ENCODE data around the gene TNFRSF1B. TPM values are rescaled to one million over a fixed set of nuclear protein-coding genes. Genes with fewer than 3 reads are reported as not detected.
A peak's percentile ranks its signal among the peaks of the same experiment; 100 is the strongest.

Gene TNFRSF1B
- total RNA-seq, 4 donors from 2014 or later = 4.4 to 20.4 (median 9.0) TPM

DNA sequence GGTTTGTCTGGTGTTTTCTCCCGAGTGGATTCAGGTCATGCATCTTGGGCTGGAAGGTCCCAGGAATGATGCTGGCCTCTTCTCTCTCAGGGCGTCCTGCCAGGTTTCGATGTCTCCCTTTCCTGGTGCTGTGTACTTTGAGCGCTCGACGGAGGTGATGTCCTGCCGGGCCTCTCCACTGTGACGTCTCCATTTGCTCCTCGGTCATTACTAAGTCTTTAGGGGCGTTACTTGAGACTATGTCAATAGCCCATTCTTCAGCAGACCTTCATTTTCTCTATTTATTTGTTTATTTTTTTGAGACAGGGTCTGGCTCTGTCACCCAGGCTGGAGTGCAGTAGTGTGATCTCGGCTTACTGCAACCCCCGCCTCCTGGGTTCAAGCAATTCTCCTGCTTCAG, 37.2 kb upstream of the TNFRSF1B start:
- Histone ChIP-seq H3K27me3 (no peaks in the 10 kb centered on the region), H3K4me1 (peaks cover 34 to 44% of the 10 kb centered on the region in 2 donors), H3K4me3 (replicated peaks in 1 of 3) (no peak overlapping the region), H3K36me3 (no peaks in the 10 kb centered on the region), H3K27ac (no peak overlapping the region), H3K9me3 (no peaks in the 10 kb centered on the region)
- 82 to 86% methylated on average over 12 of the region's 12 CpGs for WGBS, 2 donors
- intact Hi-C loops (cut with DNase I) = loop anchor here (10.0 kb wide), 1 partner anchor 535 kb away; no protein-coding TSS in a partner anchor
- no peak for DNase-seq
- TF ChIP-seq POLR2A (IDR thresholded peaks at IDR 0.05) = no peak
- TF ChIP-seq, protein P1, sequence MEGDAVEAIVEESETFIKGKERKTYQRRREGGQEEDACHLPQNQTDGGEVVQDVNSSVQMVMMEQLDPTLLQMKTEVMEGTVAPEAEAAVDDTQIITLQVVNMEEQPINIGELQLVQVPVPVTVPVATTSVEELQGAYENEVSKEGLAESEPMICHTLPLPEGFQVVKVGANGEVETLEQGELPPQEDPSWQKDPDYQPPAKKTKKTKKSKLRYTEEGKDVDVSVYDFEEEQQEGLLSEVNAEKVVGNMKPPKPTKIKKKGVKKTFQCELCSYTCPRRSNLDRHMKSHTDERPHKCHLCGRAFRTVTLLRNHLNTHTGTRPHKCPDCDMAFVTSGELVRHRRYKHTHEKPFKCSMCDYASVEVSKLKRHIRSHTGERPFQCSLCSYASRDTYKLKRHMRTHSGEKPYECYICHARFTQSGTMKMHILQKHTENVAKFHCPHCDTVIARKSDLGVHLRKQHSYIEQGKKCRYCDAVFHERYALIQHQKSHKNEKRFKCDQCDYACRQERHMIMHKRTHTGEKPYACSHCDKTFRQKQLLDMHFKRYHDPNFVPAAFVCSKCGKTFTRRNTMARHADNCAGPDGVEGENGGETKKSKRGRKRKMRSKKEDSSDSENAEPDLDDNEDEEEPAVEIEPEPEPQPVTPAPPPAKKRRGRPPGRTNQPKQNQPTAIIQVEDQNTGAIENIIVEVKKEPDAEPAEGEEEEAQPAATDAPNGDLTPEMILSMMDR (IDR thresholded peaks at IDR 0.05) = no peak

DNA sequence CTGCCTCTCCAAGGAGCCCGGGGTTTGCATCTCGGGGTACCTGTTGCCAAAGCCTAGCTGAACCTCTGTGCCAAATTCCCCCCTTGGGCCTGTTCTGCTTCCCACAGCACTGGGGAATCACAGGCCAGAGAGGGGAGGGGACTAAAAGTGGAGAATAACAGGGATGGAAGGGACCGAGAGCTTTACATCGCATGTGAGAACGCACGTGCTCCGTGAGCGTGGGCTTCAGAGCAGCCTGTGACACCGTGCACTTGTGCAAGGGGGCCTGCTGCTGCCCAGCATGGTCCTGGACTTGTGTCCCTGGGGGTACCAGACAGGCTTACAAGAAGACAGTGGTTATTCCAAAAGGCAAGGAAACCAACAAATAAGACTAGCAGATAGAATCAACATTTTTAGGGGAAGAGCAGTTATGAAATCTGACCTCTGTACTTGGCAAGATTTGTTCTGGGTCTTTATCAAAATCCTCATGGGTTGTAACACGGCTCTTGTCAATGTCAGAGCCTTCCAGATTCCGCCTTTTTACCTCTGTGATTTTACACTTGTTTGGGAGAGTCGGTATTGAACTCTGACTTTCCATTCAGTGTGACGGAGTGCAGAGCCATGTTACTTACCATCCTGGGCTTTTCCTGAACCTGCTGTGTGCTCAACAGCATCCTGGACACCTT, 36.2 kb upstream of the TNFRSF1B start:
- Histone ChIP-seq H3K36me3 (no peaks in the 10 kb centered on the region), H3K4me1 (peaks cover 32 to 44% of the 10 kb centered on the region in 2 donors), H3K9me3 (no peaks in the 10 kb centered on the region), H3K4me3 (replicated peaks in 1 of 3) (no peak overlapping the region), H3K27me3 (no peaks in the 10 kb centered on the region), H3K27ac (no peak overlapping the region)
- intact Hi-C loops (cut with DNase I) = no loop called here
- no peak for TF ChIP-seq POLR2A (IDR thresholded peaks at IDR 0.05)
- TF ChIP-seq, protein P1 (IDR thresholded peaks at IDR 0.05) = no peak
- 79 to 82% methylated on average over 13 of the region's 13 CpGs for WGBS, 2 donors
- DNase-seq = no peak

DNA sequence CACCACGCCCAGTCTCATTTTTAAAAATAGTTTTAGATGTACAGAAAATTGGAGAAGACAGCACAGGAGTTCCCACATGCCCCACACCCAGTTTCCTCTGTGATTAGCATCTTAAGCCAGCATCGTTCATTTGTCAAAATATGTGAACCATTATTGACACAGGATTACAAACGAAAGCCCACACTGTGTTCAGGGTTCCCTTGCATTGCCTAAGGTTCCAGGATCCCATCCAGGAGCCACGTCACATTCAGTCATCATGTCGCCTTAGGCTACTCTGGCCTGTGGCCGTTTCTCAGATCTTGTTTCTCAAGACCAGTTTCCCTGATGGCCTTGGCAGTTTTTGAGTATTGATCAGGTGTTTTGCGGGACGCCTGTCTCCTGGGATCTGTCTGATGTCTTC, 34.7 kb upstream of the TNFRSF1B start:
- Histone ChIP-seq H3K36me3 (no peaks in the 10 kb centered on the region), H3K4me3 (replicated peaks in 1 of 3) (no peak overlapping the region), H3K9me3 (no peaks in the 10 kb centered on the region), H3K27me3 (no peaks in the 10 kb centered on the region), H3K4me1 (peaks cover 32 to 49% of the 10 kb centered on the region in 2 donors), H3K27ac (peak overlapping the region in 1 of 3 donors; percentile 80)
- TF ChIP-seq, protein P1 (IDR thresholded peaks at IDR 0.05) = no peak
- no peak for TF ChIP-seq POLR2A (IDR thresholded peaks at IDR 0.05)
- 86 to 89% methylated on average over 8 of the region's 8 CpGs for WGBS, 2 donors
- intact Hi-C loops (cut with DNase I) = no loop called here
- DNase-seq = no peak

DNA sequence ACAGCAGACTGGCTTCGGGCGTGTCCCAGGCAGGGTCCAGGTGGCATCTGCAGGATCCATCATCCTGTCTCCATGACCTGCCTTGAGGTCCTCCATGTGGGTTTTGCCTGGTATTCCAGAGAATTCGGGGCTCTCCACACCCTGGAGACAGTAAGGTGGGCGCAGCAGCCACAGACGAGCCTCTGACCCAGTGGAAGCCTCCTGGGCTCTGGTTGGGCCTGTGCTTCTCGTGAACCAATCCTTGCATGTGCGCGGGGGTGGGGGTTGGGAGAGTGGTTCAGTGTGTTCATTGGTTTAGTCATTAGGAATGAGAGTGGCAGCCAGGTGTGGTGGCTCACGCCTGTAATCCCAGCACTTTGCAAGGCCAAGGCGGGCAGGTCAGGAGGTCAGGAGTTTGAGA, 32.1 kb upstream of the TNFRSF1B start:
- no peak for TF ChIP-seq POLR2A (IDR thresholded peaks at IDR 0.05)
- TF ChIP-seq, protein P1 (IDR thresholded peaks at IDR 0.05) = no peak
- H3K27ac ChIP-seq = peak overlapping the region in 2 of 3 donors; percentile 75 to 80

DNA sequence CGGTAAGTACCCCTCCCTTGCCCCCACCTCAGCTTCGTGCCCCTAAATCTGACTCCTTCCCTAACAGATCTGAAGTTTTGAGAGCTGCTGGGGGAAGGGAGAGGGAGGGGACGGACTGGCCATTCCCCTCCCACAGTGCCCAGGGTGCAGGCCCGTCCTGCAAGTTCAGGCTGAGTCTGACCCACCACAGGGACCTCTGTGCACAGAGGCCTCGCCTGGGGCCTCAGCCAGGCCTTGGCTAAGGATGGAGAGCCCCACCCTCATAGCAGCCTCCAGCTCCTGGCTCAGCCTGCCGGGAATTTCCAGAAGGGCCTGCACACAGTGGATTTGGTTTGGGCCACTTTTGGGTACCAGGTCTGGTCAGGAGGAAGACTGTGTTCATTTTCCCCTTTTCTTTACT, 31.2 kb upstream of the TNFRSF1B start:
- WGBS, 2 donors = 54 to 55% methylated on average over 6 of the region's 6 CpGs
- Histone ChIP-seq H3K27me3 (no peaks in the 10 kb centered on the region), H3K36me3 (no peaks in the 10 kb centered on the region), H3K9me3 (no peaks in the 10 kb centered on the region), H3K4me3 (replicated peaks in 1 of 3) (no peak overlapping the region), H3K4me1 (peaks cover 30 to 77% of the 10 kb centered on the region in 2 donors), H3K27ac (peak overlapping the region in 2 of 3 donors; percentile 60 to 69)
- no peak for TF ChIP-seq POLR2A (IDR thresholded peaks at IDR 0.05)
- TF ChIP-seq, protein P1 (IDR thresholded peaks at IDR 0.05) = no peak
- peak in 1 of 2 donors; percentile 37 for DNase-seq
- intact Hi-C loops (cut with DNase I) = no loop called here

More for the DNA sequence above, 32.1 kb upstream of the TNFRSF1B start:
- Histone ChIP-seq H3K4me1 (peaks cover 30 to 69% of the 10 kb centered on the region in 2 donors), H3K9me3 (no peaks in the 10 kb centered on the region), H3K27me3 (no peaks in the 10 kb centered on the region), H3K36me3 (no peaks in the 10 kb centered on the region), H3K4me3 (replicated peaks in 1 of 3) (no peak overlapping the region)
- no peak for DNase-seq
- WGBS, 2 donors = 93 to 98% methylated on average over 4 to 10 of the region's 10 CpGs
- intact Hi-C loops (cut with DNase I) = no loop called here
